ENCODE data around the gene DHX58. TPM values are rescaled to one million over a fixed set of nuclear protein-coding genes. Genes with fewer than 3 reads are reported as not detected.

The DHX58 gene
- total and polyA plus RNA-seq, 2 of the 4 experiments (the other 2 are of a cell fraction): 1.1 to 2.8 TPM

DNA sequence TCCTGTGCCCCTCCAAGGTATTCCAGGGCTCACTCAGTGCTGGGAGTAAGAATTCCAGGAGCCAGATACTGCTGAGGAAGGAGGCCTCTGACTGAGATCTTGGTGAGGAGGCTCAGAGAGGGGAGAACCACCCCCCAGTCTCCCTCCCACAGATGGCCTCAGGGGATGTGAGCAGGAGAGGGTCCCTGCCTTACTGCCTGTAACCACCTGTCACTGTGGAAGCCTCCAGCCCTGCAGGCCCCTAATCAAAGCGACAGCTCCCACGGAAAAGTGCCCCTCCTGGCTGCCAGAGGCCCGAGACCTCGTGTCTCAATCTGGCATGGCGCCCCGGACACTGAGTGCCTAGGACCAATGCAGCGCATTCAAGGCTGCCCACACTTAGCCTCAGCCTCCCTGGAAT lies 54.5 kb downstream of the DHX58 start:
- Histone ChIP-seq H3K36me3 (ENCODE audit: control insufficient read depth, insufficient read depth, low read length) (no peaks in the 10 kb centered on the region), H2BK20ac (ENCODE audit: low read depth, low read length) (no peak overlapping the region), H3K9me3 (ENCODE audit: control insufficient read depth, insufficient read depth, low read length) (no peaks in the 10 kb centered on the region), H3K4me1 (ENCODE audit: control insufficient read depth, insufficient read depth, low read length) (no peaks in the 10 kb centered on the region), H2BK15ac (ENCODE audit: low read depth, low read length) (no peak overlapping the region), H3K9me1 (ENCODE audit: insufficient read depth, low read length) (peaks cover 3% of the 10 kb centered on the region; the same call in 1 of the 2 replicates), H4K91ac (ENCODE audit: insufficient read depth, low read depth, low read length) (no peak overlapping the region), H2BK5ac (ENCODE audit: low read depth, low read length, poor library complexity, severe bottlenecking) (no peak overlapping the region), H4K8ac (ENCODE audit: low read depth in 2 of 2, low read length in 2 of 2) (no peak overlapping the region), H2AK5ac (ENCODE audit: low read depth, low read length) (no peak overlapping the region), H3K4me2 (ENCODE audit: low read depth, low read length) (no peak overlapping the region), H3K23ac (ENCODE audit: low read depth, low read length) (no peak overlapping the region), H4K5ac (ENCODE audit: low read depth, low read length) (no peak overlapping the region), H3K14ac (replicated peaks; ENCODE audit: low read depth, low read length) (no peak overlapping the region), H3K79me1 (ENCODE audit: low read depth in 1 of 2, low read length in 2 of 2) (no peaks in the 10 kb centered on the region), H2AFZ (replicated peaks; ENCODE audit: low read length, poor library complexity) (no peak overlapping the region), H2BK120ac (ENCODE audit: low read depth, low read length) (no peak overlapping the region), H3K27ac (ENCODE audit: insufficient read depth, low read length) (no peak overlapping the region), H3K27me3 (ENCODE audit: control insufficient read depth, insufficient read depth, low read length) (peaks cover 70% of the 10 kb centered on the region), H3K18ac (ENCODE audit: low read depth, low read length) (no peak overlapping the region), H3K4me3 (ENCODE audit: insufficient read depth, low read depth, low read length) (no peak overlapping the region), H2AK9ac (replicated peaks; ENCODE audit: low read depth, low read length, poor library complexity) (no peak overlapping the region), H3K9ac (ENCODE audit: low read depth, low read length) (no peak overlapping the region), H4K20me1 (ENCODE audit: insufficient read depth, low read length) (no peaks in the 10 kb centered on the region), H3K56ac (ENCODE audit: extremely low read depth, insufficient read depth, low read length) (no peak overlapping the region), H3K4ac (ENCODE audit: low read depth, low read length) (no peak overlapping the region)
- DNase-seq (no peak), ATAC-seq (ENCODE audit: low read depth) (no peak)
- dilution Hi-C loops (cut with HindIII; ENCODE audit: low sequenced_read_pairs, unreplicated experiment): no loop called here
- 44% methylated on average over 6 of the region's 7 CpGs; no CpG with 5 or more reads in 1 of the 2 experiments for WGBS, 2 experiments (ENCODE audit: extremely low coverage in 2 of 2, insufficient read length in 1 of 2)
- TF ChIP-seq MXI1 (IDR thresholded peaks at IDR 0.05; ENCODE audit: borderline replicate concordance, low read depth, low read length): no peak
- no peak for TF ChIP-seq SMC3 (IDR thresholded peaks at IDR 0.05; ENCODE audit: low read depth, low read length)
- TF ChIP-seq, protein P1, sequence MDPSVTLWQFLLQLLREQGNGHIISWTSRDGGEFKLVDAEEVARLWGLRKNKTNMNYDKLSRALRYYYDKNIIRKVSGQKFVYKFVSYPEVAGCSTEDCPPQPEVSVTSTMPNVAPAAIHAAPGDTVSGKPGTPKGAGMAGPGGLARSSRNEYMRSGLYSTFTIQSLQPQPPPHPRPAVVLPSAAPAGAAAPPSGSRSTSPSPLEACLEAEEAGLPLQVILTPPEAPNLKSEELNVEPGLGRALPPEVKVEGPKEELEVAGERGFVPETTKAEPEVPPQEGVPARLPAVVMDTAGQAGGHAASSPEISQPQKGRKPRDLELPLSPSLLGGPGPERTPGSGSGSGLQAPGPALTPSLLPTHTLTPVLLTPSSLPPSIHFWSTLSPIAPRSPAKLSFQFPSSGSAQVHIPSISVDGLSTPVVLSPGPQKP (IDR thresholded peaks at IDR 0.05; ENCODE audit: borderline replicate concordance, low read depth, low read length): no peak
- no peak for TF ChIP-seq FOS (IDR thresholded peaks at IDR 0.05; ENCODE audit: low read depth, low read length)
- TF ChIP-seq, protein P2, sequence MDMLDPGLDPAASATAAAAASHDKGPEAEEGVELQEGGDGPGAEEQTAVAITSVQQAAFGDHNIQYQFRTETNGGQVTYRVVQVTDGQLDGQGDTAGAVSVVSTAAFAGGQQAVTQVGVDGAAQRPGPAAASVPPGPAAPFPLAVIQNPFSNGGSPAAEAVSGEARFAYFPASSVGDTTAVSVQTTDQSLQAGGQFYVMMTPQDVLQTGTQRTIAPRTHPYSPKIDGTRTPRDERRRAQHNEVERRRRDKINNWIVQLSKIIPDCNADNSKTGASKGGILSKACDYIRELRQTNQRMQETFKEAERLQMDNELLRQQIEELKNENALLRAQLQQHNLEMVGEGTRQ (IDR thresholded peaks at IDR 0.05; ENCODE audit: low read depth, low read length): no peak
- TF ChIP-seq, protein P3, sequence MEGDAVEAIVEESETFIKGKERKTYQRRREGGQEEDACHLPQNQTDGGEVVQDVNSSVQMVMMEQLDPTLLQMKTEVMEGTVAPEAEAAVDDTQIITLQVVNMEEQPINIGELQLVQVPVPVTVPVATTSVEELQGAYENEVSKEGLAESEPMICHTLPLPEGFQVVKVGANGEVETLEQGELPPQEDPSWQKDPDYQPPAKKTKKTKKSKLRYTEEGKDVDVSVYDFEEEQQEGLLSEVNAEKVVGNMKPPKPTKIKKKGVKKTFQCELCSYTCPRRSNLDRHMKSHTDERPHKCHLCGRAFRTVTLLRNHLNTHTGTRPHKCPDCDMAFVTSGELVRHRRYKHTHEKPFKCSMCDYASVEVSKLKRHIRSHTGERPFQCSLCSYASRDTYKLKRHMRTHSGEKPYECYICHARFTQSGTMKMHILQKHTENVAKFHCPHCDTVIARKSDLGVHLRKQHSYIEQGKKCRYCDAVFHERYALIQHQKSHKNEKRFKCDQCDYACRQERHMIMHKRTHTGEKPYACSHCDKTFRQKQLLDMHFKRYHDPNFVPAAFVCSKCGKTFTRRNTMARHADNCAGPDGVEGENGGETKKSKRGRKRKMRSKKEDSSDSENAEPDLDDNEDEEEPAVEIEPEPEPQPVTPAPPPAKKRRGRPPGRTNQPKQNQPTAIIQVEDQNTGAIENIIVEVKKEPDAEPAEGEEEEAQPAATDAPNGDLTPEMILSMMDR (conservative IDR thresholded peaks at IDR 0.05; ENCODE audit: low read depth, low read length): no peak
- TF ChIP-seq CEBPB (IDR thresholded peaks at IDR 0.05; ENCODE audit: low read depth, low read length): no peak
- no peak for TF ChIP-seq BHLHE40 (IDR thresholded peaks at IDR 0.05; ENCODE audit: low read depth, low read length)
- TF ChIP-seq MAFK (IDR thresholded peaks at IDR 0.05; ENCODE audit: low read depth, low read length): no peak
- CTCF ChIA-PET: interaction anchor here (0.7 kb wide), 1 partner anchor 9 kb away, joined by 3 read pairs; no protein-coding TSS in a partner anchor
- in situ Hi-C loops (cut with MboI; ENCODE audit: low sequenced_read_pairs): no loop called here
- no TSS peak for BruUV-seq (replicated peaks)
- POLR2A ChIA-PET (ENCODE audit: unreplicated experiment): no interaction called here
- intact Hi-C loops (cut with micrococcal nuclease): no loop called here
